ENCODE measurements around the gene SETX.

DNA sequence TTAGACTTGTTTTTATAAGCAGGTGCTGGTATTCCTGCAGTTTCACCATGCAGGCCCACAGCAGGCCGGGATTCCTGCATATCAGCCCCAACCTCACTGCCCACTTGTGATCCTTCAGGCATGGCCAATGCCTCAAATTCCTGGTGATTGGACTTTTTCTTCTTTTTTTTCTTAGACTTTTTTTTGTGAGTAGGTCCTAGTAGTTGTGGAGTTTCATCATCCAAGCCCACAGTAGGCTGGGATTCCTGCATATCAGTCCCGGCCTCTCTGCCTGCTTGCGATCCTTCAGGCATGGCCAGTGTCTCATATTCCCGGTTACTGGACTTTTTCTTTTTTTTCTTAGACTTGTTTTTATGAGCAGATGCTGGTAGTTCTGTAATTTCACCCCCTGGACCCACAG lies 47.0 kb upstream of the SETX start:
- no peak for TF ChIP-seq ZNF565 (CRISPR knock-in tag; conservative IDR thresholded peaks at IDR 0.05; ENCODE audit: low read depth)
- TF ChIP-seq ARNTL (CRISPR knock-in tag; IDR thresholded peaks at IDR 0.05; ENCODE audit: borderline replicate concordance, low read depth) = no peak
- TF ChIP-seq, protein P1, sequence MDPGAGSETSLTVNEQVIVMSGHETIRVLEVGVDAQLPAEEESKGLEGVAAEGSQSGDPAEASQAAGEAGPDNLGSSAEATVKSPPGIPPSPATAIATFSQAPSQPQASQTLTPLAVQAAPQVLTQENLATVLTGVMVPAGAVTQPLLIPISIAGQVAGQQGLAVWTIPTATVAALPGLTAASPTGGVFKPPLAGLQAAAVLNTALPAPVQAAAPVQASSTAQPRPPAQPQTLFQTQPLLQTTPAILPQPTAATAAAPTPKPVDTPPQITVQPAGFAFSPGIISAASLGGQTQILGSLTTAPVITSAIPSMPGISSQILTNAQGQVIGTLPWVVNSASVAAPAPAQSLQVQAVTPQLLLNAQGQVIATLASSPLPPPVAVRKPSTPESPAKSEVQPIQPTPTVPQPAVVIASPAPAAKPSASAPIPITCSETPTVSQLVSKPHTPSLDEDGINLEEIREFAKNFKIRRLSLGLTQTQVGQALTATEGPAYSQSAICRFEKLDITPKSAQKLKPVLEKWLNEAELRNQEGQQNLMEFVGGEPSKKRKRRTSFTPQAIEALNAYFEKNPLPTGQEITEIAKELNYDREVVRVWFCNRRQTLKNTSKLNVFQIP (CRISPR knock-in tag; IDR thresholded peaks at IDR 0.05; ENCODE audit: borderline replicate concordance, low read depth) = no peak
- TF ChIP-seq ISL1 (CRISPR knock-in tag; IDR thresholded peaks at IDR 0.05) = no peak
- TF ChIP-seq, protein P2, sequence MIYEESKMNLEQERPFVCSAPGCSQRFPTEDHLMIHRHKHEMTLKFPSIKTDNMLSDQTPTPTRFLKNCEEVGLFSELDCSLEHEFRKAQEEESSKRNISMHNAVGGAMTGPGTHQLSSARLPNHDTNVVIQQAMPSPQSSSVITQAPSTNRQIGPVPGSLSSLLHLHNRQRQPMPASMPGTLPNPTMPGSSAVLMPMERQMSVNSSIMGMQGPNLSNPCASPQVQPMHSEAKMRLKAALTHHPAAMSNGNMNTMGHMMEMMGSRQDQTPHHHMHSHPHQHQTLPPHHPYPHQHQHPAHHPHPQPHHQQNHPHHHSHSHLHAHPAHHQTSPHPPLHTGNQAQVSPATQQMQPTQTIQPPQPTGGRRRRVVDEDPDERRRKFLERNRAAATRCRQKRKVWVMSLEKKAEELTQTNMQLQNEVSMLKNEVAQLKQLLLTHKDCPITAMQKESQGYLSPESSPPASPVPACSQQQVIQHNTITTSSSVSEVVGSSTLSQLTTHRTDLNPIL (CRISPR knock-in tag; IDR thresholded peaks at IDR 0.05; ENCODE audit: low read depth) = no peak
- no peak for TF ChIP-seq OSR1 (CRISPR knock-in tag; IDR thresholded peaks at IDR 0.05)
